ENCODE measurements around the gene CXCL1. TPM values are rescaled to one million over a fixed set of nuclear protein-coding genes. Genes with fewer than 3 reads are reported as not detected.

Gene CXCL1
- polyA plus RNA-seq, 3 donors, result 1.7 to 4.4 (median 3.5) TPM

GRCh38 chr4:73912191-73912590, 43.0 kb downstream of the CXCL1 start:
- Mint-ChIP-seq H3K27ac (no peak overlapping the region), H3K36me3 (no peaks in the 10 kb centered on the region), H3K9me3 (no peaks in the 10 kb centered on the region), H3K4me1 (no peaks in the 10 kb centered on the region), H3K4me3 (no peak overlapping the region), H3K27me3 (ENCODE audit: low read depth in 3 of 3) (peaks cover 0 to 3% (median 0%) of the 10 kb centered on the region in 3 donors)
- H3K4me2 ChIP-seq (replicated peaks; ENCODE audit: extremely low read depth, low read length, poor library complexity, severe bottlenecking), result no peak overlapping the region
- no peak overlapping the region for H3K27ac ChIP-seq (ENCODE audit: low read depth in 1 of 2, low read length in 2 of 2)
- no peaks in the 10 kb centered on the region for H4K20me1 ChIP-seq (ENCODE audit: insufficient read depth, low read length)
- H3K4me1 ChIP-seq (ENCODE audit: control insufficient read depth in 1 of 2, insufficient read depth in 2 of 2, low read length in 2 of 2), result no peaks in the 10 kb centered on the region
- no peak overlapping the region for H3K4me3 ChIP-seq (replicated peaks in 1 of 3; ENCODE audit: low read depth in 2 of 3, low read length in 3 of 3)
- H2AFZ ChIP-seq (ENCODE audit: insufficient read depth, low read depth, low read length, poor library complexity, severe bottlenecking), result no peak overlapping the region
- no peaks in the 10 kb centered on the region for H3K9me3 ChIP-seq (replicated peaks in 1 of 2; ENCODE audit: control insufficient read depth in 1 of 2, insufficient read depth in 1 of 2, low read length in 2 of 2)
- intact Hi-C loops (cut with micrococcal nuclease), result no loop called here
- DNase-seq, result no peak
- no peak for TF ChIP-seq CTCF (IDR thresholded peaks at IDR 0.05)
- no CpG with 5 or more reads among the region's 1 CpG for WGBS (ENCODE audit: insufficient coverage)
- H3K36me3 ChIP-seq (replicated peaks in 1 of 2; ENCODE audit: control insufficient read depth in 1 of 2, insufficient read depth in 2 of 2, low read length in 2 of 2), result no peaks in the 10 kb centered on the region
- no peak overlapping the region for H3K9ac ChIP-seq (ENCODE audit: insufficient read depth, low read length, poor library complexity, severe bottlenecking)
- no peaks in the 10 kb centered on the region for H3K79me2 ChIP-seq (ENCODE audit: insufficient read depth, low read length)
- H3K27me3 ChIP-seq (ENCODE audit: control insufficient read depth in 2 of 2, insufficient read depth in 2 of 2, low read length in 2 of 2), result no peaks in the 10 kb centered on the region

GRCh38 chr4:73914071-73914470, 44.9 kb downstream of the CXCL1 start:
- H3K27ac ChIP-seq (ENCODE audit: low read depth in 1 of 2, low read length in 2 of 2), result no peak overlapping the region
- H3K4me3 ChIP-seq (replicated peaks in 1 of 3; ENCODE audit: low read depth in 2 of 3, low read length in 3 of 3), result no peak overlapping the region
- H4K20me1 ChIP-seq (ENCODE audit: insufficient read depth, low read length), result no peaks in the 10 kb centered on the region
- no peak overlapping the region for H2AFZ ChIP-seq (ENCODE audit: insufficient read depth, low read depth, low read length, poor library complexity, severe bottlenecking)
- no peaks in the 10 kb centered on the region for H3K36me3 Mint-ChIP-seq
- no peaks in the 10 kb centered on the region for H3K9me3 Mint-ChIP-seq
- no CpG with 5 or more reads among the region's 1 CpG for WGBS (ENCODE audit: insufficient coverage)
- DNase-seq, result no peak
- H3K27me3 Mint-ChIP-seq (ENCODE audit: low read depth in 3 of 3), result peaks cover 0 to 5% (median 0%) of the 10 kb centered on the region in 3 donors
- no peaks in the 10 kb centered on the region for H3K27me3 ChIP-seq (ENCODE audit: control insufficient read depth in 2 of 2, insufficient read depth in 2 of 2, low read length in 2 of 2)
- no peaks in the 10 kb centered on the region for H3K4me1 Mint-ChIP-seq
- no peaks in the 10 kb centered on the region for H3K79me2 ChIP-seq (ENCODE audit: insufficient read depth, low read length)
- intact Hi-C loops (cut with micrococcal nuclease), result no loop called here
- H3K9ac ChIP-seq (ENCODE audit: insufficient read depth, low read length, poor library complexity, severe bottlenecking), result no peak overlapping the region
- no peak overlapping the region for H3K4me3 Mint-ChIP-seq
- no peak overlapping the region for H3K27ac Mint-ChIP-seq
- no peaks in the 10 kb centered on the region for H3K9me3 ChIP-seq (replicated peaks in 1 of 2; ENCODE audit: control insufficient read depth in 1 of 2, insufficient read depth in 1 of 2, low read length in 2 of 2)
- H3K4me2 ChIP-seq (replicated peaks; ENCODE audit: extremely low read depth, low read length, poor library complexity, severe bottlenecking), result no peak overlapping the region
- no peaks in the 10 kb centered on the region for H3K4me1 ChIP-seq (ENCODE audit: control insufficient read depth in 1 of 2, insufficient read depth in 2 of 2, low read length in 2 of 2)
- no peak for TF ChIP-seq CTCF (IDR thresholded peaks at IDR 0.05)
- no peaks in the 10 kb centered on the region for H3K36me3 ChIP-seq (replicated peaks in 1 of 2; ENCODE audit: control insufficient read depth in 1 of 2, insufficient read depth in 2 of 2, low read length in 2 of 2)
